ENCODE data around the gene PLCB4.

Gene PLCB4

DNA sequence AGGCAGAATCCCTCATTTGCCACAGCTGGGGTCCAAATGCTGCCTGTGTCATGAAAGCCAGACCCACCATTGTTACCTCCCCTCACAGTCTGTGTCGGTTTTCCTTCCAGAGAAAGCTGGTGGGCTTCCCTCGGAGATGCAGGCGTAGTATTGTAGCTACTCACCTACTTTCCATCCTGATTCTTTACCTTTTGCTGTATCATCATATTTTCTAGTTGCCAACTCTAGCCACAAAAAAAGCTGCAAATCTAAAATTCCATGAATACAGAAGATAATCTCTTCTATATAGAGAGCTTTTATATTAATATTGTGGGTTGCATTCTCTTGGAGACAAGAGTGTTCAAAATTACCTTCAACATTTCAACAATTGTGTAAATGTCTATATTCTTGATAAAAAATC lies 347.5 kb downstream of the PLCB4 start:
- DNase-seq = no peak
- Mint-ChIP-seq H3K4me3 (no peak overlapping the region), H3K4me1 (no peaks in the 10 kb centered on the region), H3K27ac (no peak overlapping the region), H3K36me3 (ENCODE audit: low read depth) (no peaks in the 10 kb centered on the region), H3K9me3 (no peaks in the 10 kb centered on the region), H3K27me3 (no peaks in the 10 kb centered on the region)
- ATAC-seq = no peak

DNA sequence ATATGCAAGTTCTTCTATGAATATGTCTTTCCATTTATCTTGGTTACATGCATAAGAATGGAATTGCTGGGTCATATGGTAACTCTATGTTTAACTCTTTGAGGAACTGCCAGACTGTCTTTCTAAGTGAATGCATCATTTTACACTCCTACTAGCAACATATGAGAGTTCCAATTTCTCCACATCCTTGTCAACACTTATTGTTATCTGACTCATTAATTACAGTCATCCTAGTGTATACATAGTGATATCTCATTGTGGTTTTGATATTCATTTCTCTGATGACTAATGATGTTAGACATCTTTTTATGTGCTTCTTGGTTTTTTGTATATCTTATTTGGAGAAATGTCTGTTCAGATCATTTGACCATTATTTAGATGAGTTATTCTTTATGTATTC lies 348.8 kb downstream of the PLCB4 start:
- DNase-seq = no peak
- Mint-ChIP-seq H3K9me3 (no peaks in the 10 kb centered on the region), H3K4me3 (no peak overlapping the region), H3K36me3 (ENCODE audit: low read depth) (no peaks in the 10 kb centered on the region), H3K27ac (no peak overlapping the region), H3K27me3 (no peaks in the 10 kb centered on the region), H3K4me1 (no peaks in the 10 kb centered on the region)
- no peak for ATAC-seq

DNA sequence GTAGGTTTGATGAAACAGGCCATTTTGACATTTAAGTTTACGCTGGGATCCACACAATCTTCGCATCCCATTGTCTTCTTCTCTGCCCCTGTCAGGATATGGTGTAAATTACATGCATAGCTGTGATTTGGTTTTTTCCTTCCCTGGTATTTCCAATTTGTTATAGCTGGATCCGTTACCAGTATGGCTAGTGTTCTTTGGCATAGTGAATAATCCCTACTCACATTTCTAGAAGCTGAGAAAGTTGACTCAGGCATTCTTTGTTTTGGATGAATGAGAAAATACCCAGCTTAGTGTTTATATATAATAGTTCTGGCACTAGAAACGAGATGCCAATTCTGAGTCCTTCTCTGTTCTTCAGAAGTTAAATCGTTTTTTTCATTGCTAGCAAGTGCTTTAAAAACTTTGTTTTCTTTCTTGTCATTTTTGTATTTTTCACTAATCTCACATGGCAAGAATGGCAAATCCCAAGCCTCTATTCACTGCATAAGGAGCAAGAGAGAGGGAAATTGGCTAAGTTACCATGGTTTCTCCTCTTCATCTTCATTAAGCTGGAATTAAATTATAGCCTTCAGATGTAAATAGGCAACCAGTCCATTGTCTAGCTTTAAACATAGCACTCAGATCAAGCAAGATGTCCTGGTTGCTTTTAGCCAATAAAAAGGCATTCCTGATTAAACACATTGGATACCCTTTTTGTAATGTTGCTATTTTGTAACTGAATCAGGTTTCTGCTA lies 353.6 kb downstream of the PLCB4 start:
- H3K4me3 Mint-ChIP-seq = no peak overlapping the region
- H3K36me3 Mint-ChIP-seq (ENCODE audit: low read depth) = no peaks in the 10 kb centered on the region
- no peak overlapping the region for H3K27ac Mint-ChIP-seq
- no peaks in the 10 kb centered on the region for H3K27me3 Mint-ChIP-seq
- ATAC-seq (no peak), DNase-seq (no peak)
- H3K4me1 Mint-ChIP-seq = no peaks in the 10 kb centered on the region
- H3K9me3 Mint-ChIP-seq = no peaks in the 10 kb centered on the region

DNA sequence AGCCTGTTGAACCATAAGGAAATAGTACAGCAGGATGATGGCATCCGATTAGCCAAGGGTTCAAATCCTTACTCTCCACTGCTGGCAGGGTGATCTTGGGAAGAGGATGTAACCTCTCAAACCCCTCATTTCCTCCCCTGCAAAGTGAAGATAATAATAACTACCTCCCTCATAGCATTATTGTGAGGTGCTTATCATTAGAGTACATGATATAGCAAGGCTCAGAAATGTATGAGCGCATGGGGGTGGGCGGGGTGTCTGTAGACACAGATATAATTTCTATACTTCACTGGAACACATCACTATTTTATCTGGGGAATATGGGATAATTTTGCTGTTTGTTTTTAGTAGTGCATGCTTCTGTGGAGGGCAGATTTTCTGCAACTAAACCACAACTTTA lies 355.7 kb downstream of the PLCB4 start:
- no peaks in the 10 kb centered on the region for H3K9me3 Mint-ChIP-seq
- no peaks in the 10 kb centered on the region for H3K4me1 Mint-ChIP-seq
- no peaks in the 10 kb centered on the region for H3K27me3 Mint-ChIP-seq
- ATAC-seq (no peak), DNase-seq (no peak)
- no peak overlapping the region for H3K27ac Mint-ChIP-seq
- no peaks in the 10 kb centered on the region for H3K36me3 Mint-ChIP-seq (ENCODE audit: low read depth)
- H3K4me3 Mint-ChIP-seq = no peak overlapping the region

DNA sequence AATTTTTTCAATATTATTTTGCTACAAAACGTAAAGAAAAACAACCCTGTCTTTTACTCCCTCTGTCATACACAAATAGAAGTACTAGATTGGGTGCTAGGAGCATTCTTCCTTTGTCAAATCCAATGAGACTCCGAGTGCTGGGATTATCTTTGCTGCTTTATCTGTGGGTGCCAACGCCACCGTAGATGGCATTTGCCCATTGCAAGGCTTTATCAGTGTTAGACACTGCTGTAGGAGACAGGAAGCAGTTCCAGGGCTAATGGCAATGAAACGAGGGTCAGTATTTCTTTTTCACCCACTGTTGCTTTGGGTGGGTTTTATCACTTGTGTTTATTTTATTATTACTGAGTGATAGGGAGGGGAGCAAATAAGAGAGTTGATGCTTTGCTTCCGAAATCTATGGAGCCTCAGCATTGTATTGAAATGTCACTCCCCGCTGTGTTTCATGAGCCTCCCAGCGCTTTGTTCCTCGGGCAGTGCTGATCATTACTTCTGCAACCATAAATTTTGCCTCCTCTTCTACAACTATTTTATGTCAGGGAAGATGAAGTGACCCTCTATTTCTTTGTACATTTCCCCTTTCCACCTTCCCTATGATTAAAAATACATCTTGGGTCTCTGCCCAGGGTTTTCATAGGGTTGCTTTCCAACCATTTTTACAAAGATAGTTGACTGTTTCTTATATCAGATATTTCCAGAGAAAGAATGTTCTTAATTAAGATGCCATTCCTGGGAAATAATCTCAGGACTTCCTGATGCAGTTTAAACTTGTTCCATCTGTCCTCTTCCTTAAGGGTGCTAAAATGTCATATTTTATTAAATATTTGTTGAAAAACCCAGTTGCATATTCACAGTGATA lies 358.8 kb downstream of the PLCB4 start:
- Mint-ChIP-seq H3K4me3 (no peak overlapping the region), H3K36me3 (ENCODE audit: low read depth) (no peaks in the 10 kb centered on the region), H3K27ac (no peak overlapping the region), H3K27me3 (no peaks in the 10 kb centered on the region), H3K4me1 (no peaks in the 10 kb centered on the region), H3K9me3 (no peaks in the 10 kb centered on the region)
- ATAC-seq (no peak), DNase-seq (no peak)

DNA sequence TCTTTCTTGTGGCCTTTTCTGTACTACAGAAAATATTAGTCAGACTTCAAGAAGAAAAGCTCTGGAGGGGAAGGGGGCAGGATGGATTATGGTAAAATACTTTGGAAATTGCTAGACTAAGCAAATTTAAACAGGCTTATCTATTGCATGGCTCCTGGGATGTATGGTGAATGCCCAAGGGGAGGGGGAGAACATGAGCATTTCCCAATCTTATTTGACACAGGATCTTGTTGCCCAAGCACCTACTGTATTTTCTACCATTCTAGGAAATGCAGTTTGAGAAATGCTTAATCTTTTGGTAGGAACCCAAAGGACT lies 359.4 kb downstream of the PLCB4 start:
- Mint-ChIP-seq H3K27me3 (no peaks in the 10 kb centered on the region), H3K27ac (no peak overlapping the region), H3K9me3 (no peaks in the 10 kb centered on the region), H3K4me3 (no peak overlapping the region), H3K36me3 (ENCODE audit: low read depth) (no peaks in the 10 kb centered on the region), H3K4me1 (no peaks in the 10 kb centered on the region)
- ATAC-seq = no peak
- DNase-seq = no peak

DNA sequence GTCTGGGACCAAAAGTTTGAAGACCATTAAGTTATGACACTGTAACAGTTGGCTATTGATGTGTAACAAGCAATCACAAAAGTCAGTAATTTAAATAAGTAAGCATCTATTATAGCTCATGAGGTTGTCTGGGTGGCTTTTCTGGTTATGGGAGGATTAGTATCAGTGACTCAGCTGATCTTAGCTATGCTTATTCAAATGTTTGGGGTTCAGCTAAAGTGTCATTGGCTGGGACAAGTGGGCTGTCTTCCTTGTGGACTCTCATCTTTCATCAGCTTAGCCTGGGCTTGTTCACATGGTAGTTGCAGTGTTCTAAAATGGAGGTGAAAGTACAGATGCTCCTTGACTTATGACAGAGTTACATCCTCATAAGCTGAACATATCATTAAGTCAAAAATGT lies 370.9 kb downstream of the PLCB4 start:
- Mint-ChIP-seq H3K9me3 (peaks cover 11% of the 10 kb centered on the region), H3K36me3 (ENCODE audit: low read depth) (peaks cover 1% of the 10 kb centered on the region), H3K4me1 (no peaks in the 10 kb centered on the region), H3K27ac (no peak overlapping the region), H3K4me3 (no peak overlapping the region), H3K27me3 (no peaks in the 10 kb centered on the region)
- DNase-seq = no peak
- ATAC-seq = no peak

DNA sequence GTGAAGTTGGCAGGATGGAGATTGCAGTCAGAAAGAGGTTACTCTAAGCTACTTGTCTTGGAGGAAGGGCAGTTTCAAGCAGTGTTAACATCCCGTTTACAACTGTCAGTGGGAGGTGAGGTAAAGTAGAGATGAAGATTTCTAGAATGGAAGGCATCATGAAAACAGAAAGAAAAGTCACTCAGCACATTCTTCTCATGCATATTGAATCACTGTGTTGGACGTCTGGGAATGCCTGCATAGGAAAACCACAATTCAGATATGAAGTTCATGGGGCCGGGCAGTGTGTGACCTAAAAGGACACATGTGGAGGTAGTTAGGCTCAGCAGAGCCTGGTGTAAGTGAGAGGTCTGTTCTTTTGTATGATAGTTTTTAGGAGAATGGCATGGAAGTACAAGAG lies 372.0 kb downstream of the PLCB4 start:
- ATAC-seq (no peak), DNase-seq (no peak)
- no peak overlapping the region for H3K27ac Mint-ChIP-seq
- no peaks in the 10 kb centered on the region for H3K27me3 Mint-ChIP-seq
- H3K4me3 Mint-ChIP-seq = no peak overlapping the region
- peaks cover 1% of the 10 kb centered on the region for H3K36me3 Mint-ChIP-seq (ENCODE audit: low read depth)
- H3K4me1 Mint-ChIP-seq = no peaks in the 10 kb centered on the region
- H3K9me3 Mint-ChIP-seq = peaks cover 11% of the 10 kb centered on the region

DNA sequence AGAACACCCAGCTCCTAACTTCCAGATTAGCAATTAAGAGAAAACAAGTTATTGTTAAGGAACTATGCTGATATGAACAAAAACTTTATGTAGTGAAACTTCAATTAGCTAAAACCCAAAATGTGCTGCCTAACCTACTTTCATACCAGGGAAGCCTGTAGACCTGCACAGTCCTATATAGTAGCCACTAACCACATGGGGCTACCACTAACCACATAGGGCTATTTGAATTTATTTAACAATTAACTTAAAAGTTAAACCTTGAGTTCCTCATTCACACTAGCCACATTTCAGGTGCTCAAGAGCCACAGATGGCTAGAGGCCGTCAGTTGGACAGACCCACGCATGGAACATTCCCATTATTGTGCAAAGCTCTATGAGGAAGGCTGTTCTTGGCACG lies 373.1 kb downstream of the PLCB4 start:
- Mint-ChIP-seq H3K27me3 (no peaks in the 10 kb centered on the region), H3K9me3 (peaks cover 11% of the 10 kb centered on the region), H3K4me1 (no peaks in the 10 kb centered on the region), H3K27ac (no peak overlapping the region), H3K36me3 (ENCODE audit: low read depth) (peaks cover 1% of the 10 kb centered on the region), H3K4me3 (no peak overlapping the region)
- ATAC-seq (no peak), DNase-seq (no peak)

DNA sequence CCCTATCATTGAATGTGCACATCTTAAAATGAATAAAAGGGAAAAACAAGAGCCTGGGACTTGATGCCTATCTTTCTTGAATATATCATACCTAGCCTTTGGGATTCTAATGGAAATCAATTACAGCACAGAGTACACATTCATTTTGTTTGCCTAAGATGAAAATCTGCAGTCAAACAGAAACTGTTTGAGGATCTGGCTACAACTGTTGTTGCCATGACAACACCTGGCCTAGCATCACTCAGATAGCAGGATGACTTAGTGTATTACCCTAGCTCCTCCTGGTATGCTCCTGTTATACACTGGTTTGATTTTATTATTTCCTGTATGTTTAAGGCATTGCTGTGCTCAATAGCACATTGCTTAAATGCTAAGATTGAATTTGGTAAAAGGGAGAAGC lies 374.0 kb downstream of the PLCB4 start:
- no peak for DNase-seq
- Mint-ChIP-seq H3K27ac (no peak overlapping the region), H3K36me3 (ENCODE audit: low read depth) (peaks cover under 1% of the 10 kb centered on the region), H3K4me3 (no peak overlapping the region), H3K4me1 (no peaks in the 10 kb centered on the region), H3K9me3 (peaks cover 11% of the 10 kb centered on the region), H3K27me3 (no peaks in the 10 kb centered on the region)
- ATAC-seq = no peak

DNA sequence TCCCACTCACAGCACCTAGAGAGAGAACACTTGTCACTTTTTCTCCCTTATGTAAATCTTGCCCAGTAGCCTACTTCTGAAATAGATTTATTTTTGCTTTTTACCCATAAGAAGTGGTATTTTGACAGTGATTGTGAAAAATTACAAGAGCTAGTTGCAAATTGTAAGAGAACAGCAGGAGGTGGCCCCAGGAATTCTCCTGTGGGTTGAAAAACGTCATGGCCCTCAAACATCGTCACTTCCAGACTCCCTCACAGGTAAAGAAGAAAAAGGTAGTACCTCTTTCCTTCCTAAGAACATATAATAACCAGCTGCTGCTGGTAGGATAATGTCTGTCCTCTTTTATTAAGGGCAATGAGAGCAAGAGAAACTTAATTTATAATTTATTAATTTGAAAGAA lies 376.0 kb downstream of the PLCB4 start:
- no peaks in the 10 kb centered on the region for H3K4me1 Mint-ChIP-seq
- DNase-seq = no peak
- no peak for ATAC-seq
- H3K4me3 Mint-ChIP-seq = no peak overlapping the region
- peaks cover 5% of the 10 kb centered on the region for H3K9me3 Mint-ChIP-seq
- no peak overlapping the region for H3K27ac Mint-ChIP-seq
- H3K36me3 Mint-ChIP-seq (ENCODE audit: low read depth) = no peaks in the 10 kb centered on the region
- H3K27me3 Mint-ChIP-seq = no peaks in the 10 kb centered on the region

DNA sequence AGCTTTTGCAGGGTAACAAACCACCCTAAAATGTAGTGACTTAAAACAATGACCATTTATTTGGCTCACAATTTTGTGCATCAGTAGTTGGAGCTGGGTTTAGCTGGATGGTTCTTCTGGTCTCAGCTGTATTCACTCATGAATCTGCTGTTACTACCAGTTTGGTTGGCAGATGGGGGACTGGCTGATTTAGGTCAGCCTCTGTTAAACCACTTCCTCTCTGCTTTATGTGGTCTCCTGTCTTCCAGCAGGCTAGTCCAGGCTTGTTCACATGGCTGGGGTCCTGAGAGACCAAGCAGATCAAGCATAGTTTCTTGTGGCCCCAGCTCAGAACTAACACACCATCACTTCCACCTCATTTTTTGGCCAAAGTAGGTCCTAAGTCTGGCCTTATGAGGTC lies 378.3 kb downstream of the PLCB4 start:
- H3K27ac Mint-ChIP-seq = no peak overlapping the region
- H3K9me3 Mint-ChIP-seq = no peaks in the 10 kb centered on the region
- H3K4me1 Mint-ChIP-seq = no peaks in the 10 kb centered on the region
- no peak for ATAC-seq
- no peaks in the 10 kb centered on the region for H3K27me3 Mint-ChIP-seq
- H3K4me3 Mint-ChIP-seq = no peak overlapping the region
- no peaks in the 10 kb centered on the region for H3K36me3 Mint-ChIP-seq (ENCODE audit: low read depth)
- no peak for DNase-seq

DNA sequence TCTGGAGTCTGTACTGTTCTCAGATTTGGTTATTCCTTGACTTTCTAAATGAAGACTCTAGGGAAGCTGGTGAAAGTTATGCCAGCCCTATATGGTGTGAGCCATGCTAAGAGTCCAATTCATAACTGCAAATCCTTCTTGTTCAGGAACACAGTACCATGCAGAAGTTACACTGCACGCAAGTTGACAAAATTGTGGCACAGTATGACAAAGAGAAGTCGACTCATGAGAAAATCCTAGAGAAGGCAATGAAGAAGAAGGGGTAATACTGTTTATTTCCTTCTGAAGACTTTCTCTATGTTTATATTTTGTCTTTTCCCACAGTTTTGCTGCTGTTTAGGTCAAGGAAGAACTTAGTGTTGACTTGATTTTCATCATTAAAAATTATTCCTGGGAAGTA lies 384.3 kb downstream of the PLCB4 start:
- Mint-ChIP-seq H3K36me3 (ENCODE audit: low read depth) (no peaks in the 10 kb centered on the region), H3K27ac (no peak overlapping the region), H3K27me3 (no peaks in the 10 kb centered on the region), H3K9me3 (no peaks in the 10 kb centered on the region), H3K4me3 (no peak overlapping the region), H3K4me1 (no peaks in the 10 kb centered on the region)
- DNase-seq (no peak), ATAC-seq (no peak)

DNA sequence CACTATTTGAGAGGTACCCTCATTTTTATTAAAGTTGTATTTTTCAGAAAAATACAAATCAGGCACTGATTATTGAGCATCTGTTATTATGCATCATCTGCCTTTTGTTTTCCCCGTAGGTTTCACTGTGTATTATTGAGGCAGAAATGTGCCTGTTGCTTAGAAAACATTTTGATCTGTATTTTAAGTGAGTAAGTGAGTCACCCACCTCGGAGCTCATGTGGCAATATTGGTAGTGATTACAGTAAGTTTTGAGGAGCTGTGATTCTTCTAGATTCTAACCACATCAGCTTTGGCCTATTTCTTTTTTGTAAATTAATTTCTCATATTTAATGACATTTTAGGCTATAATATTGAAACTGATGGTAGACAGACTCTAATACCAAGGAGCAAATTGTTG lies 385.9 kb downstream of the PLCB4 start:
- no peaks in the 10 kb centered on the region for H3K4me1 Mint-ChIP-seq
- H3K9me3 Mint-ChIP-seq = no peaks in the 10 kb centered on the region
- no peaks in the 10 kb centered on the region for H3K36me3 Mint-ChIP-seq (ENCODE audit: low read depth)
- no peak overlapping the region for H3K27ac Mint-ChIP-seq
- no peaks in the 10 kb centered on the region for H3K27me3 Mint-ChIP-seq
- DNase-seq (no peak), ATAC-seq (no peak)
- no peak overlapping the region for H3K4me3 Mint-ChIP-seq

DNA sequence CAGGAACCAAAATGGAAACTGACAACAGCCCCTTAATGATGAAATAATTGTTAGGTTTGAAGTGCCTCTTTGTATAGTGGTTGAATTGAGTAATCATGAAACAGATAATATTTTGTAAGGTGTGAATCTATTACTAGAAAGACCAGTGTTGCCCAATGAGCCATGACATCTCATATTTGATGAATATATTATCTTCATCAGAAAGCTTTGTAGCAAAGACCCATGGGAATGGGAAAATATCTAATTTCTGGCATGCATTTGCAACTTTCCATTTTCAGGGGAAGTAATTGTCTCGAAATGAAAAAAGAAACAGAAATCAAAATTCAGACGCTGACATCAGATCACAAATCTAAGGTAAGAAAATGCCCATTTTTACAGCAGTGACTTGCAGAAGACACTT lies 388.2 kb downstream of the PLCB4 start:
- DNase-seq = no peak
- no peak overlapping the region for H3K27ac Mint-ChIP-seq
- no peak overlapping the region for H3K4me3 Mint-ChIP-seq
- H3K27me3 Mint-ChIP-seq = no peaks in the 10 kb centered on the region
- H3K36me3 Mint-ChIP-seq (ENCODE audit: low read depth) = no peaks in the 10 kb centered on the region
- ATAC-seq = no peak
- no peaks in the 10 kb centered on the region for H3K9me3 Mint-ChIP-seq
- no peaks in the 10 kb centered on the region for H3K4me1 Mint-ChIP-seq

Data from activated naive CD8-positive, alpha-beta T cell treated with anti-CD3 and anti-CD28 coated beads, Interleukin-2, amount 50 U/mL, for 24 hours (primary cell).